Endothelial cell of umbilical vein (primary cell): ENCODE measurements around the gene OVOL3. TPM values are rescaled to one million over a fixed set of nuclear protein-coding genes. Genes with fewer than 3 reads are reported as not detected.

ENCODE experiments used
- BruUV-seq: library from RNA; stranded (reverse); fragments of 400-500 nt; replicated peaks from 2 replicates; lab custom pipeline; 2021; lab: Mats Ljungman, UMichigan
- CTCF ChIA-PET: fragments of 300-600, 350-600 bp; sonication (Branson Sonifier 250); formaldehyde crosslinking; loops from one replicate; lab custom pipeline; 2021; ENCODE audit warnings: antibody characterized with exemption, inconsistent platforms; lab: Charles Lee
- POLR2A ChIA-PET: fragments of 300-600, 350-600 bp; sonication (Branson Sonifier 250); formaldehyde crosslinking; loops from one replicate; lab custom pipeline; 2021; ENCODE audit warnings: antibody characterized with exemption, inconsistent platforms; lab: Charles Lee
- DNase-seq: peaks from one replicate; pipeline ENCODE4 v3.0.0-alpha.2; 2011; ENCODE audit warnings: low read depth, low spot score
- FAIRE-seq: peaks from 2 replicates; lab custom pipeline; 2011; peaks lifted over from hg19 to GRCh38; lab: Jason Lieb, UNC
- H2AFZ ChIP-seq: 2 replicates; pipeline ENCODE4 v1.6.0; 2012; ENCODE audit warnings: low read depth, low read length, control low read depth, inconsistent platforms
- H3K27ac ChIP-seq: 2 replicates; pipeline ENCODE4 v1.5.1; 2011; ENCODE audit warnings: low read depth, mild to moderate bottlenecking, control low read depth, low read length, moderate library complexity; ENCODE audit not compliant: insufficient read depth
- H3K27me3 ChIP-seq, 2 experiments: 2 replicates each; pipeline versions ENCODE4 v1.6.0 to v1.6.1; 2011; ENCODE audit warnings: low read length in 2 of 2, mixed read lengths in 1 of 2; ENCODE audit not compliant: control insufficient read depth in 2 of 2, insufficient read depth in 2 of 2
- H3K36me3 ChIP-seq, 2 experiments: 2 replicates in 1 of 2; 3 replicates in 1 of 2; pipeline ENCODE4 v1.5.1; 2011; ENCODE audit warnings: low read length in 2 of 2, mild to moderate bottlenecking in 1 of 2, moderate library complexity in 1 of 2; ENCODE audit not compliant: control insufficient read depth in 2 of 2, insufficient read depth in 2 of 2; ENCODE audit errors: extremely low read depth in 1 of 2
- H3K4me1 ChIP-seq: 3 replicates; pipeline ENCODE4 v1.5.1; 2011; ENCODE audit warnings: mild to moderate bottlenecking, low read length; ENCODE audit not compliant: control insufficient read depth, insufficient read depth; ENCODE audit errors: extremely low read depth
- H3K4me2 ChIP-seq: 2 replicates; pipeline ENCODE4 v1.6.1; 2011; ENCODE audit warnings: low read length, control low read depth, mixed read lengths; ENCODE audit not compliant: insufficient read depth
- H3K4me3 ChIP-seq, 3 experiments: fragments of 200-600 bp in 1 of 3; sonication (generic), shearing (Covaris generic) in 1 of 3; replicated peaks in 1 of 3; 2 replicates each; pipeline ENCODE4 v1.5.1; 2011 to 2016; ENCODE audit warnings: control low read depth in 3 of 3, low read length in 3 of 3, mild to moderate bottlenecking in 2 of 3, inconsistent platforms in 1 of 3, low read depth in 1 of 3, moderate library complexity in 1 of 3; ENCODE audit not compliant: insufficient read depth in 1 of 3
- H3K79me2 ChIP-seq: 2 replicates; pipeline ENCODE4 v1.6.0; 2012; ENCODE audit warnings: low read length, inconsistent platforms; ENCODE audit not compliant: control insufficient read depth, insufficient read depth
- H3K9ac ChIP-seq: replicated peaks from 2 replicates; pipeline ENCODE3; 2011; ENCODE audit warnings: low read length, control low read depth; ENCODE audit not compliant: insufficient read depth; ENCODE audit errors: extremely low read depth
- H3K9me1 ChIP-seq: replicated peaks from 3 replicates; pipeline ENCODE4 v1.6.0; 2011; ENCODE audit warnings: mild to moderate bottlenecking, low read length; ENCODE audit not compliant: control insufficient read depth, insufficient read depth; ENCODE audit errors: extremely low read depth
- H3K9me3 ChIP-seq: replicated peaks from 2 replicates; pipeline ENCODE4 v1.5.1; 2012; ENCODE audit warnings: low read length, inconsistent platforms; ENCODE audit not compliant: control insufficient read depth, insufficient read depth
- H4K20me1 ChIP-seq: replicated peaks from 2 replicates; pipeline ENCODE3; 2011; ENCODE audit warnings: mild to moderate bottlenecking, low read length; ENCODE audit not compliant: control insufficient read depth, insufficient read depth; ENCODE audit errors: extremely low read depth
- EZH2 ChIP-seq: IDR thresholded peaks from 2 replicates; pipeline ENCODE4 v1.6.1; 2012; ENCODE audit warnings: borderline replicate concordance, low read depth, mild to moderate bottlenecking, moderate library complexity, low read length, inconsistent platforms; ENCODE audit not compliant: severe bottlenecking
- FOS ChIP-seq: IDR thresholded peaks from 2 replicates; pipeline ENCODE4 v1.6.1; 2011; ENCODE audit warnings: mild to moderate bottlenecking, low read length, moderate library complexity, borderline replicate concordance; ENCODE audit not compliant: insufficient read depth
- GATA2 ChIP-seq: IDR thresholded peaks from 2 replicates; pipeline ENCODE4 v1.7.0; 2011; ENCODE audit warnings: low read depth, mild to moderate bottlenecking, moderate library complexity, mixed read lengths, low read length; ENCODE audit not compliant: insufficient read length, insufficient read depth
- JUN ChIP-seq: IDR thresholded peaks from 2 replicates; pipeline ENCODE4 v1.6.1; 2011; ENCODE audit warnings: borderline replicate concordance, low read depth; ENCODE audit not compliant: insufficient read length, insufficient read depth
- MYC ChIP-seq: IDR thresholded peaks from one replicate; pipeline ENCODE4 v1.6.1; 2011; ENCODE audit warnings: mild to moderate bottlenecking, low read depth, low read length
- POLR2A ChIP-seq: IDR thresholded peaks from 2 replicates; pipeline ENCODE4 v1.6.1; 2012; ENCODE audit warnings: low read depth, mild to moderate bottlenecking, control low read depth, low read length
- POLR2AphosphoS5 ChIP-seq: IDR thresholded peaks from 2 replicates; pipeline ENCODE4 v1.6.1; 2012; ENCODE audit warnings: low read depth, mild to moderate bottlenecking, control low read depth, low read length, moderate library complexity; ENCODE audit not compliant: insufficient read depth
- dilution Hi-C: fragments of 300-500 bp; cut with MboI; formaldehyde crosslinking; loops from one replicate; pipeline ENCODE4 v1.15.0; 2019; ENCODE audit warnings: low sequenced_read_pairs; ENCODE audit not compliant: extremely low pct_ligation_motif_present
- intact Hi-C: fragments of 100-400 bp; cut with micrococcal nuclease; formaldehyde crosslinking; loops from one replicate; pipeline ENCODE4 v1.10.0; 2022
- polyA plus RNA-seq, 4 experiments: library from polyadenylated mRNA; depleted of rRNA in 3 of 4; stranded (reverse) in 3 of 4; unstranded in 1 of 4; fragments of >200 nt; gene quantifications; 2 replicates each; pipeline versions ENCODE4 v1.2.1 to v1.2.3, GENCODE V29; 2011 to 2012; ENCODE audit warnings: missing spikeins in 1 of 4
- total RNA-seq: library from RNA; stranded (reverse); gene quantifications from 2 replicates; pipeline ENCODE4 v1.2.3, GENCODE V29; 2021
- TF ChIP-seq, protein P1 (sequence below): IDR thresholded peaks from 2 replicates; pipeline ENCODE4 v1.6.1; 2011; ENCODE audit not compliant: insufficient read depth, insufficient read length
- TF ChIP-seq, protein P2 (sequence below), 2 donors: IDR thresholded peaks; 1 replicate in 1 of 2; 2 replicates in 1 of 2; pipeline ENCODE4 v1.5.1; 2011; ENCODE audit warnings: low read length in 2 of 2, mild to moderate bottlenecking in 2 of 2, moderate library complexity in 2 of 2, control low read depth in 1 of 2, inconsistent platforms in 1 of 2, low read depth in 1 of 2; ENCODE audit not compliant: insufficient read depth in 1 of 2; ENCODE audit errors: extremely low read depth in 1 of 2

Gene OVOL3
- total and polyA plus RNA-seq, 2 donors (not counting 3 experiments of a cell fraction or from before 2014, with no cell fraction given): not detected

DNA sequence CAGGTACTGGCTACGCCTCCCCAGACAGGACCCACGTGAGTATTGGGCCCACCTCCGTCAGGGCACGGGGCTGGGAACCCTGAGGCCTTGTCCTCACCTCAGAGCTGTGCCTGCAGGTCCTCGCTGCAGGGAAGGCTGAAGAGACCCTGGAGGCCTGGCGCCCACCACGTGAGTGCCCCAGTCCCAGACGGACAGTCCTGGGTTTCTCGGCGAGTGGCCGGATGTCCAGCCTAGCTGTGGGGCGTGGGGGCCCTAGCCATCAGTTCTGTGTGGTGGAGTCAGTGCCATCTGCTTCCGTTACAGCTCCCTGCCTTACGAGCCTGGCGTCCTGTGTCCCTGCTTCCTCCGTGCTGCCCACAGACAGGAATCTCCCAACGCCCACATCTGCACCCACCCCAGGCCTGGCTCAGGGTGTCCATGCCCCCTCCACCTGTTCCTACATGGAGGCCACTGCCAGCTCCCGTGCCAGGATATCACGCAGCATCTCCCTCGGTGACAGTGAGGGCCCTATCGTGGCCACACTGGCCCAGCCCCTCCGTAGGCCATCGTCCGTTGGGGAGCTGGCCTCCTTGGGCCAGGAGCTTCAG, 7.8 kb upstream of the OVOL3 start:
- TF ChIP-seq FOS (no peak), JUN (no peak), GATA2 (no peak), POLR2AphosphoS5 (no peak), EZH2 (no peak), POLR2A (no peak), MYC (no peak)
- TF ChIP-seq, protein P1, sequence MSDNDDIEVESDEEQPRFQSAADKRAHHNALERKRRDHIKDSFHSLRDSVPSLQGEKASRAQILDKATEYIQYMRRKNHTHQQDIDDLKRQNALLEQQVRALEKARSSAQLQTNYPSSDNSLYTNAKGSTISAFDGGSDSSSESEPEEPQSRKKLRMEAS: no peak
- TF ChIP-seq, protein P2, sequence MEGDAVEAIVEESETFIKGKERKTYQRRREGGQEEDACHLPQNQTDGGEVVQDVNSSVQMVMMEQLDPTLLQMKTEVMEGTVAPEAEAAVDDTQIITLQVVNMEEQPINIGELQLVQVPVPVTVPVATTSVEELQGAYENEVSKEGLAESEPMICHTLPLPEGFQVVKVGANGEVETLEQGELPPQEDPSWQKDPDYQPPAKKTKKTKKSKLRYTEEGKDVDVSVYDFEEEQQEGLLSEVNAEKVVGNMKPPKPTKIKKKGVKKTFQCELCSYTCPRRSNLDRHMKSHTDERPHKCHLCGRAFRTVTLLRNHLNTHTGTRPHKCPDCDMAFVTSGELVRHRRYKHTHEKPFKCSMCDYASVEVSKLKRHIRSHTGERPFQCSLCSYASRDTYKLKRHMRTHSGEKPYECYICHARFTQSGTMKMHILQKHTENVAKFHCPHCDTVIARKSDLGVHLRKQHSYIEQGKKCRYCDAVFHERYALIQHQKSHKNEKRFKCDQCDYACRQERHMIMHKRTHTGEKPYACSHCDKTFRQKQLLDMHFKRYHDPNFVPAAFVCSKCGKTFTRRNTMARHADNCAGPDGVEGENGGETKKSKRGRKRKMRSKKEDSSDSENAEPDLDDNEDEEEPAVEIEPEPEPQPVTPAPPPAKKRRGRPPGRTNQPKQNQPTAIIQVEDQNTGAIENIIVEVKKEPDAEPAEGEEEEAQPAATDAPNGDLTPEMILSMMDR (IDR thresholded peaks at IDR 0.05; ENCODE audit: extremely low read depth in 1 of 2, insufficient read depth in 1 of 2, low read depth in 1 of 2, low read length in 2 of 2): no peak
- FAIRE-seq: no peak

More for the DNA sequence above, 7.8 kb upstream of the OVOL3 start:
- no peak overlapping the region for H3K27ac ChIP-seq
- ChIA-PET POLR2A (no interaction called here), CTCF (interaction anchor here (1.3 kb wide), 1 partner anchor 24 kb away, joined by 3 read pairs; no protein-coding TSS in a partner anchor)
- TSS peak; percentile 18 for BruUV-seq
- no peaks in the 10 kb centered on the region for H3K4me1 ChIP-seq
- H3K27me3 ChIP-seq: no peaks in the 10 kb centered on the region
- no peak overlapping the region for H2AFZ ChIP-seq
- intact Hi-C loops: no loop called here
- H3K9me1 ChIP-seq: no peaks in the 10 kb centered on the region
- H3K4me2 ChIP-seq: no peak overlapping the region
- no peak overlapping the region for H3K4me3 ChIP-seq
- H3K9me3 ChIP-seq: no peaks in the 10 kb centered on the region
- no peaks in the 10 kb centered on the region for H3K79me2 ChIP-seq
- H4K20me1 ChIP-seq: no peaks in the 10 kb centered on the region
- no peak for DNase-seq
- dilution Hi-C loops: no loop called here
- no peak overlapping the region for H3K9ac ChIP-seq
- H3K36me3 ChIP-seq: peaks cover 3 to 9% of the 10 kb centered on the region in 2 experiments
